GM21576 (cell line): ENCODE data around the gene KCNIP4.

Source experiments
- ATAC-seq: cut with Tn5 transposase; IDR thresholded peaks from one replicate; pipeline ENCODE4 v1.9.1; 2021; ENCODE audit warnings: mild to moderate bottlenecking, moderate library complexity; ENCODE audit not compliant: unreplicated experiment

KCNIP4 gene

GRCh38 chr4:20698382-20698781 is 1250.2 kb downstream of the KCNIP4 start:
- ATAC-seq: no peak

- no peak for ATAC-seq
These were observed 1251.8 kb downstream of the KCNIP4 start for GRCh38 chr4:20696815-20697214.

GRCh38 chr4:20687864-20688263 is 1260.7 kb downstream of the KCNIP4 start:
- no peak for ATAC-seq

GRCh38 chr4:20684852-20685763 is 1263.5 kb downstream of the KCNIP4 start:
- ATAC-seq: no peak

- no peak for ATAC-seq
These were observed 1264.8 kb downstream of the KCNIP4 start for GRCh38 chr4:20683766-20684165.

- ATAC-seq: no peak
These were observed 1265.7 kb downstream of the KCNIP4 start for GRCh38 chr4:20682853-20683252.

GRCh38 chr4:20681271-20681670 is 1267.3 kb downstream of the KCNIP4 start:
- ATAC-seq: no peak

GRCh38 chr4:20680736-20681135 is 1267.8 kb downstream of the KCNIP4 start:
- ATAC-seq: no peak

- no peak for ATAC-seq
These were observed 1268.6 kb downstream of the KCNIP4 start for GRCh38 chr4:20679951-20680350.
